ENCODE data around the gene CTSO. TPM values are rescaled to one million over a fixed set of nuclear protein-coding genes. Genes with fewer than 3 reads are reported as not detected.
"Not testable (repeated sequence)": the region's sequence is repeated elsewhere in the genome, so short reads cannot be mapped to it uniquely, and the experiment has no call there.

Gene CTSO
- total RNA-seq, 1 donor from 2014 or later: 7.6 TPM

GRCh38 chr4:155903453-155903852 lies 50.2 kb downstream of the CTSO start, which contains the start of gene TDO2:
Gene TDO2 (plus strand): TSS chr4:155903696. CDS start chr4:155903759, 63 bp downstream.
- no peak for DNase-seq (ENCODE audit: low spot score in 2 of 2, unreplicated experiment in 2 of 2)
- Mint-ChIP-seq H3K36me3 (no peaks in the 10 kb centered on the region), H3K9me3 (no peaks in the 10 kb centered on the region), H3K4me1 (peaks cover 26% of the 10 kb centered on the region), H3K27me3 (ENCODE audit: low read depth) (no peaks in the 10 kb centered on the region), H3K27ac (peak within 1 kb of the TSS; percentile 59), H3K4me3 (peak within 1 kb of the TSS; percentile 19)
- TF ChIP-seq, protein P1, sequence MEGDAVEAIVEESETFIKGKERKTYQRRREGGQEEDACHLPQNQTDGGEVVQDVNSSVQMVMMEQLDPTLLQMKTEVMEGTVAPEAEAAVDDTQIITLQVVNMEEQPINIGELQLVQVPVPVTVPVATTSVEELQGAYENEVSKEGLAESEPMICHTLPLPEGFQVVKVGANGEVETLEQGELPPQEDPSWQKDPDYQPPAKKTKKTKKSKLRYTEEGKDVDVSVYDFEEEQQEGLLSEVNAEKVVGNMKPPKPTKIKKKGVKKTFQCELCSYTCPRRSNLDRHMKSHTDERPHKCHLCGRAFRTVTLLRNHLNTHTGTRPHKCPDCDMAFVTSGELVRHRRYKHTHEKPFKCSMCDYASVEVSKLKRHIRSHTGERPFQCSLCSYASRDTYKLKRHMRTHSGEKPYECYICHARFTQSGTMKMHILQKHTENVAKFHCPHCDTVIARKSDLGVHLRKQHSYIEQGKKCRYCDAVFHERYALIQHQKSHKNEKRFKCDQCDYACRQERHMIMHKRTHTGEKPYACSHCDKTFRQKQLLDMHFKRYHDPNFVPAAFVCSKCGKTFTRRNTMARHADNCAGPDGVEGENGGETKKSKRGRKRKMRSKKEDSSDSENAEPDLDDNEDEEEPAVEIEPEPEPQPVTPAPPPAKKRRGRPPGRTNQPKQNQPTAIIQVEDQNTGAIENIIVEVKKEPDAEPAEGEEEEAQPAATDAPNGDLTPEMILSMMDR (IDR thresholded peaks at IDR 0.05; ENCODE audit: unreplicated experiment): no peak

DNA sequence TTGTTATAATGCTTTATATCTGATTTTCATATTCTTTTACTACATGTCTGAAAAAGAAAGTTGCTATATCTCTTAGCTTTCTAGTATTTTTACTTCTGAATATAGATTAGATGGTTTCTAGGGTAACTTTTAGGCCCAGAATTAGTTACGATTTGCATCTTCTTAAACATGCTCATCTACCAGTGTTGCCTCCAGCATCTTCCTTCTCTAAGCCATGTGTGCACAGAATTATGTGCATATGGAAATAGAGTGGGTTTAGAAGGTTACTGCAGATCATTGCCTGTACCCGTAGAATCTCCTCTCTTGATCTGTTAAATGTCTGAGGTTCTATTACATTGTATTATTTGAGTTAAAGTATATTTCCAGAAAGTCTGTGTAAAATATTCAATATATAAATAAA lies 52.7 kb downstream of the CTSO start:
- Mint-ChIP-seq H3K9me3 (peaks cover 8% of the 10 kb centered on the region), H3K4me3 (no peak overlapping the region), H3K36me3 (peaks cover 7% of the 10 kb centered on the region), H3K27me3 (ENCODE audit: low read depth) (no peaks in the 10 kb centered on the region), H3K4me1 (peaks cover 26% of the 10 kb centered on the region), H3K27ac (no peak overlapping the region)
- no peak for DNase-seq (ENCODE audit: low spot score in 2 of 2, unreplicated experiment in 2 of 2)
- TF ChIP-seq, protein P1 (IDR thresholded peaks at IDR 0.05; ENCODE audit: unreplicated experiment): no peak

DNA sequence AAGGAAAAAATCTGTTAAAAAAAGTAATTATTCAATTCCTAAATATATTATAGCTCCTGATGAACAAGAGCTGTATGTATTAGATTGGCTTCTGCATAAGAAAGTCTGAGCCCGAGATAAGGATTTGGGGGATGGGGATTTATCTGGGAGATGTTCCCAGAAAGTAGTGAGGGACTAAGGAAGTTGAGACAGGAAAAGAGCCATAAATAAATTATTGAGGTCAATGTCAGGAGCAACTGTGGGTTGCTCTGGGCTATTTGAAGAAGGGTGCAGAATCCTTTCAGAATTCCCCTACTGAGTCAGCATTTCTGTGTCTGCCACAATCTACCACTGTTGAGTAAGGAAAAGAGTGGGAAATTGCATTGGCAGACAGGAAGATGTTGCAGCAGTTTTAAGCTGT lies 53.3 kb downstream of the CTSO start:
- Mint-ChIP-seq H3K27me3 (ENCODE audit: low read depth) (no peaks in the 10 kb centered on the region), H3K9me3 (peaks cover 11% of the 10 kb centered on the region), H3K36me3 (peaks cover 7% of the 10 kb centered on the region), H3K4me3 (no peak overlapping the region), H3K4me1 (peaks cover 26% of the 10 kb centered on the region), H3K27ac (peak overlapping the region; percentile 40)
- DNase-seq (ENCODE audit: low spot score in 2 of 2, unreplicated experiment in 2 of 2): no peak
- TF ChIP-seq, protein P1 (IDR thresholded peaks at IDR 0.05; ENCODE audit: unreplicated experiment): no peak

DNA sequence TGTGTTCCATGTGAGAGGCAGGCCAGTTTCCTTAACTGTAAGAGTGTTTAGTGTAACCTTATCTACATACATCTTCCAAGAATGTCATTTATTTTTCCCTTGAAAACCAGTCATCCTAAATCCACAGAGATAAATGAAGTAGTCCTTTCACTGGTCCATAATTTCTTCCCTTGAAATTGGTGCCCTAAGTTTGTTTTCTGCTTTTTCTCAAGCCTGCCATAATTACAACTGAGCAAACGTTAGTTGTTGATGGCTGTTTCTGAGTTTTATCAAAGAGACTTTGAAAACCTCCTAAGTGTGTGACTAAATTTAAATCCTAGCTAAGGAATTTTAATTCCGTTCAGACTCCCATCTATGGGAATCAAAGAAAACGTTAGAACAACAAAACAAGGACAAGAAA lies 53.8 kb downstream of the CTSO start:
- no peak overlapping the region for H3K4me3 Mint-ChIP-seq
- TF ChIP-seq, protein P1 (IDR thresholded peaks at IDR 0.05; ENCODE audit: unreplicated experiment): no peak
- peaks cover 14% of the 10 kb centered on the region for H3K9me3 Mint-ChIP-seq

DNA sequence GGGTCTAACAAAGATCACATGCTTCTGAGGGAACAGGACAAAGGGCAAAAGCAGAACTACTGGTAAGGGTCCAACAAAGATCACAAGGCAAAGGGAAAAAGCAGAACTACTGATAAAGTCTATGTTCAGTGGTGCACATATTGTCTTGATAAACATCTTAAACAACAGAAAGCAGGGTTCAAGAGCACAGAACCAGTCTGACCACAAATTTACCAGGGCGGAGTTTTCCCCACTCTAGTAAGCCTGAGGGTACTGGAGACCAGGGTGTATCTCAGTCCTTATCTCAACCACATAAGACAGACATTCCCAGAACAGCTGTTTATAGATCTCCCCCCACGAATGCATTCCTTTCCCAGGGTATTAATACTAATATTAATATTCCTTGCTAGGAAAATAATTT lies 55.3 kb downstream of the CTSO start:
- H3K27me3 Mint-ChIP-seq (ENCODE audit: low read depth); H3K36me3 Mint-ChIP-seq; DNase-seq (ENCODE audit: low spot score in 2 of 2, unreplicated experiment in 2 of 2); H3K27ac Mint-ChIP-seq; H3K4me3 Mint-ChIP-seq: not testable (repeated sequence)
- Mint-ChIP-seq H3K4me1 (peaks cover 11% of the 10 kb centered on the region), H3K9me3 (peaks cover 20% of the 10 kb centered on the region)

More for the DNA sequence above, 53.8 kb downstream of the CTSO start:
- Mint-ChIP-seq H3K27me3 (ENCODE audit: low read depth) (no peaks in the 10 kb centered on the region), H3K27ac (peak overlapping the region; percentile 81), H3K36me3 (peaks cover 7% of the 10 kb centered on the region), H3K4me1 (peaks cover 22% of the 10 kb centered on the region)
- DNase-seq (ENCODE audit: low spot score in 2 of 2, unreplicated experiment in 2 of 2): no peak

DNA sequence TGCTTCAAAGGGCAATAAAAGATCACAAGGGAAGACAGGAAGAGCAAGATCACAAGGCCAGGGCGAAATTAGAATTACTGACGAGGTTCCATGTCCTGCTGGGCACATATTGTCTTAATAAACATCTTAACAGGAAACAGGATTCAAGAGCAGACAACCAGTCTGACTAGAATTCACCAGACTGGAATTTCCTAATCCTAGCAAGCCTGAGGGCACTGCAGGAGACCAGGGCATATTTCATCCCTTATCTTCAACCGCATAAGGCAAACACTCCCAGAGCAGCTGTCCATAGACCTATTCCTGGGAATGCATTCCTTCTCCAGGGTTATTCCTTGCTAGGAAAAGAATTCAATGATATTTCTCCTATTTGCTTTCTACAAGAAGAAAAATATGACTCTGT lies 62.6 kb downstream of the CTSO start:
- H3K27ac Mint-ChIP-seq: no peak overlapping the region
- peaks cover 4% of the 10 kb centered on the region for H3K36me3 Mint-ChIP-seq
- DNase-seq (ENCODE audit: low spot score in 2 of 2, unreplicated experiment in 2 of 2): no peak
- no peaks in the 10 kb centered on the region for H3K27me3 Mint-ChIP-seq (ENCODE audit: low read depth)
- peaks cover 37% of the 10 kb centered on the region for H3K9me3 Mint-ChIP-seq
- H3K4me1 Mint-ChIP-seq: peaks cover 6% of the 10 kb centered on the region
- TF ChIP-seq, protein P1 (IDR thresholded peaks at IDR 0.05; ENCODE audit: unreplicated experiment): no peak
- no peak overlapping the region for H3K4me3 Mint-ChIP-seq

Measured in mesothelial cell of epicardium (in vitro differentiated cells).